ENCODE results near the gene MSH5.

DNA sequence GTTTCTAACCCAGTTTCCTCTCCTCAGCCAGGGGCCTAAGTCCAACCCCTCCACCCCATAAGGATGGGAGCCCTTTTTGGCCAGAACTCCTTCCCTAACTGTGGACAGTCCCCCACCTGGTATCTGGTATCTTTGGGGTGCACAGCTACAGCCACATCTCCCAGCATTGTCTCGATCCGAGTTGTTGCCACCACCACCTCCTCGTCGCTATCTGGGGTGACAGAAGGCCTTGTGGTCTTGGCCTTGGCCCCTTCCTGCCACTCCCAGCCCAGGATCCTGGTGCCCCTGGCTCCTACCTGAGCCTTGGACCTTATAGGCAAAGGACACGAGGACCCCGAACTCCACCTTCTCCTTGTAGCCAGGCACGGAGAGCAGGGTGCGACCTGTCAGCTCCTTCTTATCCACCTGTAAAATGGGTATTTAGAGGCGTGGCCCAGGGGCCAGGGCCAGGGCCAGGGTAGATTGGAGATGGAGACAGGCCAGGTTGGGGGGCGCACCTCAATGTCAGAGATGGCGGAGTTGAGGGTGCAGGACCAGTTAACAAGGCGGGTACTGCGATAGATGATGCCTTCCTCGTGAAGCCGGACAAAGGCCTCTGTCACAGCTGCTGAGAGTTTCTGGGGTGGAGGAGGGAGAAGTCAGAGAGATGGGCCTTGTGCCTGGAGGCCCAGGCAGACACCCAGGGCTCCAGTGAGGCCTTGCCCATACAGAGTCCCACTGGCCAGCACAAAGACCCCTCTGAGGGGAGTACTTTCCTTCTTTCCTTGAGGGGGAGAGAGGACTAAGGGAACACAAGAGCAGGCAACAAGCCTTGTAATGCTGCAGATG, 44.5 kb downstream of the MSH5 start:
- TF ChIP-seq, protein P1, sequence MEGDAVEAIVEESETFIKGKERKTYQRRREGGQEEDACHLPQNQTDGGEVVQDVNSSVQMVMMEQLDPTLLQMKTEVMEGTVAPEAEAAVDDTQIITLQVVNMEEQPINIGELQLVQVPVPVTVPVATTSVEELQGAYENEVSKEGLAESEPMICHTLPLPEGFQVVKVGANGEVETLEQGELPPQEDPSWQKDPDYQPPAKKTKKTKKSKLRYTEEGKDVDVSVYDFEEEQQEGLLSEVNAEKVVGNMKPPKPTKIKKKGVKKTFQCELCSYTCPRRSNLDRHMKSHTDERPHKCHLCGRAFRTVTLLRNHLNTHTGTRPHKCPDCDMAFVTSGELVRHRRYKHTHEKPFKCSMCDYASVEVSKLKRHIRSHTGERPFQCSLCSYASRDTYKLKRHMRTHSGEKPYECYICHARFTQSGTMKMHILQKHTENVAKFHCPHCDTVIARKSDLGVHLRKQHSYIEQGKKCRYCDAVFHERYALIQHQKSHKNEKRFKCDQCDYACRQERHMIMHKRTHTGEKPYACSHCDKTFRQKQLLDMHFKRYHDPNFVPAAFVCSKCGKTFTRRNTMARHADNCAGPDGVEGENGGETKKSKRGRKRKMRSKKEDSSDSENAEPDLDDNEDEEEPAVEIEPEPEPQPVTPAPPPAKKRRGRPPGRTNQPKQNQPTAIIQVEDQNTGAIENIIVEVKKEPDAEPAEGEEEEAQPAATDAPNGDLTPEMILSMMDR (IDR thresholded peaks at IDR 0.05), result no peak
- TF ChIP-seq POLR2AphosphoS5 (IDR thresholded peaks at IDR 0.05; ENCODE audit: low read depth, low read length), result no peak
- TF ChIP-seq SIN3A (IDR thresholded peaks at IDR 0.05; ENCODE audit: borderline replicate concordance, insufficient read depth, low read depth, low read length), result no peak
- no peak for TF ChIP-seq TCF7L2 (IDR thresholded peaks at IDR 0.05; ENCODE audit: low read depth, low read length)

Measured in Panc1 (cell line).